ENCODE measurements around the gene PTDSS2.

PTDSS2 gene

GRCh38 chr11:494761-495536 lies 44.9 kb downstream of the PTDSS2 start:
- no peak for DNase-seq

- no peak for DNase-seq
Measured at GRCh38 chr11:495537-495931, 45.5 kb downstream of the PTDSS2 start.

- no peak for DNase-seq
Measured at GRCh38 chr11:496834-497564, 46.9 kb downstream of the PTDSS2 start.

- no peak for DNase-seq
Measured at GRCh38 chr11:497565-498296, 47.7 kb downstream of the PTDSS2 start.

GRCh38 chr11:498297-499181 lies 48.5 kb downstream of the PTDSS2 start:
- no peak for DNase-seq

GRCh38 chr11:499201-500076 lies 49.4 kb downstream of the PTDSS2 start:
- no peak for DNase-seq

DNA sequence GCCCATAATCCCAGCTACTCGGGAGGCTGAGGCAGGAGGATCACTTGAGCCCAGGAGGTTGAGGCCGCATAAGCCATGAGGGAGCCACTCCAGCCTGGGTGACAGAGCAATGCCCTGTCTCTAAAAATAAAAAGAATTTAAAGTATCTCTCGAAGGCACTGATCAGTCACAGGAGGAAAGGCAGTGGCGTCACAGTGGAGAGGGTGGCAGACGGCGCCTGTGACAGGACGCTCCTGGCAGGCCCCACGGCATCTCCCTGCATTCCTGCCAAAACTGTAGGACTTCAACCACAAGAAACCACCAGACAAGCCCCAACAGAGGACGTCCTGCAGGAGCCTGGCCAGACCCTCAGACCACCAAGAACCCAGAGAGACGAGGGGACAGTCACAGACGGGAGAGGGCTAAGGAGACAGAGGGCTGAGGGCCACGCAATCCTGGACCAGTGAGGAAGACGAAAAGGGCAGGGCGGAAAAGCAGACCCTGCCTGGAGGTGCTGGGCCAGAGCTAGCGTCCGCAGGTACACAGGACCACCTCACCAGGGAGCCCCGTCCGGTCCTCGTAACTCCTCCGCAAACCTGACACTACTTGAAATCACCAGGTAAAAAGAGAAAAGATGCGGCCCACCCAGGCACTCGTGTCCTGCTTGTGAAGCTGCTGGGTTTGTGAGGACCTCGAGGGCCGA lies 51.1 kb downstream of the PTDSS2 start:
- DNase-seq: no peak

- DNase-seq: no peak
Measured at GRCh38 chr11:501683-502287, 51.7 kb downstream of the PTDSS2 start.

DNA sequence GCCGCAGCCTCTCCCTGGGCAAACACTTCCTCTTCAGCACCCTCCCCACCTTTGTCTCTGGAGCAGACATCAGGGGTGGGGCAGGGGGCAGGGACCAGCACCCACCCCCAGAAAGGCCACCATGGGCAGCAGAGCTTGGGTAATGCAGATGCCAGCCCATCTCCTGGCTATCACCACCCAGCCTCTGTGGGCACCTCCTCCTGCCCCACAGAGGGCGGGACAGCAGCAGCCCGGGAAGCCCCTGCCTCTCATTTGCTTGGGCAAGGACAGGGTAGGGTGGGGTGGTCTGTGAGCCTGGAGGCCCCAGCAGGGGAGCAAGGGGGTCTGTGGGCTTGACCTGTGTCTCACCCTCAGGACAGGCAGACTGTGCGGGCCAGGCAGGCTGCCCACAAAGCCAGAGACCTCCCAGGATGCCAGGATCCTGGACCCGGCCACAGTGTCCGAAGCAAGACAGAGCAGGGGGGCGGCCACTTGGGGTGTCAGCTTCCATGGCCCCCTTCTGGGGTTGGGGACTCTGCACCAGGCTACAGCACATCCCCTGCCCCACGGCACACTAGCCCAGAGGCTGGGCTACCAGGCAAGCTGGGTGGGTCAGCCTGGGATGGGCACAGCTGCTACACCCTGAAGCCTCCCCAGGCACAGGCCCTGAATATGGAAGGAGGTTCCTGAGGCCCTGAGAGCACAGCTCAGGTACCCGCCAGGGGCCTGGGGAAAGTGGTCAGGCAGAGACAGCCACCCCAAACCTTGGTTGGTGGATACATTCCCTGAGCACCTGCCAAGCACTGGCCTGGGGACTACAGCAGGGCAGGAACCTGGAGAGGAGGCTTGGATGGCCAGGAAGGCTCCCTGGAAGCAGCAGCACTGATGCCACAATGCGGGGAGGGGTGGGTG lies 52.5 kb downstream of the PTDSS2 start:
- no peak for DNase-seq

- no peak for DNase-seq
Measured at GRCh38 chr11:503179-503981, 53.3 kb downstream of the PTDSS2 start.

GRCh38 chr11:504053-504993 lies 54.2 kb downstream of the PTDSS2 start:
- DNase-seq: no peak

DNA sequence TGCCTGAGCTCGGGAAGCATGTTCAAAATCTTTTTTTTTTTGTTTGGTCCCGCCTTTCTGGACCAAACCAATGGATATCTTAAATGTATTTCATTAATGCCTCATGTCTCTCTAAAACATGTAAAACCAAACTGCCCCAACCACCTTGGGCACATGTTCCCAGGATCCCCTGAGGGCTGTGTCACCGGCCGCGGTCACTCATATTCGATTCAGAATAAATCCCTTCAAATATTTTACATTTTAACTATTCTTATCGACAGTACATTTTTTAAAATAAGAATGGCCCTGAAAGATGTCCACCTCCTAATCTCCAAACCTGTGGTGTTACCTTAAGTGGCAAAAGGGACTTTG lies 54.9 kb downstream of the PTDSS2 start:
- no peak for DNase-seq

DNA sequence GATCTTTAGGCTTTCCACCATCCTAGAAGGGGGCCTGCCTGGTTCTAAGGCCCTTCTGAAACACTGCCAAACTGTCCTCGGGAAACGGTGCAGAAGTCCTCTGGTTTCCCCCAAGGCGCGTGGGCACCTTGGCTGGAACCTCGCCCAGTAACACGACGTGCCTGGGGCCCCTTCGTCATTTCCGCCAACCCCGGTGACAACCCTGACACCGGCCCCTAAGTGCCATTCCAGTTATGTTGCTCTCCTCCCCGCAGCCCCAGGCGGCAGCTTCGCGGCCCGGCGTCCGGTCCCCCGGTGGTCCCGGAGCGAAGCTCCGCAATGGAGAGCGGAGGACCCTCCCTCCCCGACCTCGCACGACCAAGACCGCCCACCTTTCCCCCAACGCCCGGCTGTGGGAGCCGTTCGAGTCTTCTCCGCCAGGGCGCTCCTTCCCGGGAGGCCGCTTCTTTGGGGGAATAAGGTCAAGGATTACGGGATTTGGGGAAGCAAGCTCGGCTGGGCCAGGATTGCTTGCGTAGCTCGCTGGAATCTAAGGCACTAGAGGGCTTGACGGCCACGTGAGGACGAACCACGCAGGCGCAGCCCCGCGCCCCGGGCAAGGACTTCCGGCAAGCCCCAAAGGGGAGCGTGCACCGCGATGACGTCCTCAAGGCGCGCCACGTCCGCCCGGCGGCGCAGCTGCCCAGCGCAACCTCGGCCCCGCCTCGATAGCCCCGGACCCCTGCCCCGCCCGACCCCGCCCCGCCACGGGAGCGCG lies 56.3 kb downstream of the PTDSS2 start:
- DNase-seq: peak; percentile 90

DNA sequence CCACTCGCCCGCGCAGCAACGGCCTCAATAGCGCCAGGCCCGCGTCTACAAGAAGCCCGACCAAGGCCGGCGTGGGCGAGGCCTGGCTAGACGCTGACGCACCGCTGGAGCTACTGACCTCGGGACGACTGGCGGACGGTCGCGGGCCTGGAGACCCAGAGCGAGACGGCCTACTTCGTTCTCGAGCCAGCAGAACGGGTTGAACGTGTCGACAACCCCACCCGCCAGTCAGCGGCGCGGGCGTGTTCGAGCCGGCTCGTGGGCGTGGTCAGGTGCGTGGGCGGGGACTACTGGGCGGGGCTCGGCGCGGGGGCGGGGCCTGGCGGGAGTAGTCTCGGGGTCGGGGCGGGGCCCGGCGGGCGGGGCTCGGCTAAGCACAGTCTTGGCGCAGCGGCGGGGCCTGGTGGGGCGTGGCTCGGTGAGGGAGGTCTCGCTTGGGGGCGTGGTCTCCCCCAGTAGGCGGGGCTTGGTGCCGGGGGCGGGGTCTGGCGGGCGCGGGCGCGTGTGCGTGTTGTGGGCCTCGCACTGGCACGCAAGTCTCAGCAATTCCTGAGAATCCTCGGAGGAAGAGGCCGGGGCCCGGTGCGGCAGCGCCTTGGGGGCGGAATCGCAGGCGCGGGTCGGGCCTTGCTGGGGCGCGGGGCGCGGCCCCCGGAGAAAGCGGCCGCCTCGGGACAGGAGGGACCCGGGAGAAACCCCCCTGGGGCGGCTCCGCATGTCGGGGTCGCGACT lies 57.1 kb downstream of the PTDSS2 start, which contains the start of gene RNH1:
Gene RNH1, minus strand, starts transcription at position 248 of the 732 bp plus-strand sequence. CDS start 5,080 bp downstream, outside the sequence.
- peak; percentile 91 for DNase-seq

- no peak for DNase-seq
Measured at GRCh38 chr11:507727-508515, 57.8 kb downstream of the PTDSS2 start.
